Mucosa of rectum (tissue), 2 donors: ENCODE results near the gene ABHD17A.

Source experiments
- H3K27ac ChIP-seq, 2 donors: one replicate each; pipeline ENCODE4 v1.7.0; 2013; ENCODE audit warnings: inconsistent platforms in 2 of 2, low read depth in 2 of 2, low read length in 2 of 2
- H3K27me3 ChIP-seq, 2 donors: one replicate each; pipeline ENCODE4 v1.7.0; 2013; ENCODE audit warnings: low read length in 2 of 2; ENCODE audit not compliant: control insufficient read depth in 2 of 2, insufficient read depth in 2 of 2
- H3K36me3 ChIP-seq, 2 donors: one replicate each; pipeline ENCODE4 v1.7.0; 2013; ENCODE audit warnings: low read length in 2 of 2; ENCODE audit not compliant: control insufficient read depth in 2 of 2, insufficient read depth in 2 of 2
- H3K4me1 ChIP-seq, 2 donors: one replicate each; pipeline ENCODE4 v1.7.0; 2013; ENCODE audit warnings: low read length in 2 of 2, mild to moderate bottlenecking in 1 of 2; ENCODE audit not compliant: control insufficient read depth in 2 of 2, insufficient read depth in 2 of 2
- H3K4me3 ChIP-seq, 2 donors: one replicate each; pipeline ENCODE4 v1.7.0; 2013; ENCODE audit warnings: low read length in 2 of 2
- H3K9ac ChIP-seq, 2 donors: one replicate each; pipeline ENCODE4 v1.7.0; 2013; ENCODE audit warnings: low read length in 2 of 2, low read depth in 1 of 2, mild to moderate bottlenecking in 1 of 2
- H3K9me3 ChIP-seq, 2 donors: one replicate each; pipeline ENCODE4 v1.7.0; 2013; ENCODE audit warnings: low read length in 2 of 2; ENCODE audit not compliant: control insufficient read depth in 2 of 2
- donor health status: healthy.
- donor health status: Normal muscosa, but diverticular disease.

ABHD17A gene

DNA sequence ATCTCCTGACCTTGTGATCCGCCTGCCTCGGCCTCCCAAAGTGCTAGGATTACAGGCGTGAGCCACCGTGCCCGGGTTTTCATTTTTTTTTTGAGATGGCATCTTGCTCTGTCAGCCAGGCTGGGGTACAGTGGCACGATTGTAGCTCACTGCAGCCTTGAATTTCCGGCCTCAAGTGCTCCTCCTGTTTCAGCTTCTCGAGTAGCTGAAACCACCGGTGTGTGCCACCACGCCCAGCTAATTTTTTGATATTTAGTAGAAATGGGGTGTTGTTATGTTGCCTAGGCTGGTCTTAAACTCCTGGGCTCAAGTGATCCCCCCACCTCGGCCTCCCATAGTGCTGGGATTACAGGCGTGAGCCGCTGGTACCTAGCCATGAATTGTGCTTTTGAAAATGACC is 25.8 kb upstream of the ABHD17A start:
- no peak overlapping the region for H3K9ac ChIP-seq
- peaks cover 8 to 19% of the 10 kb centered on the region in 2 donors for H3K36me3 ChIP-seq
- H3K4me1 ChIP-seq: peaks cover 26 to 29% of the 10 kb centered on the region in 2 donors
- no peaks in the 10 kb centered on the region for H3K9me3 ChIP-seq
- H3K4me3 ChIP-seq: no peak overlapping the region
- no peaks in the 10 kb centered on the region for H3K27me3 ChIP-seq
- H3K27ac ChIP-seq: no peak overlapping the region

DNA sequence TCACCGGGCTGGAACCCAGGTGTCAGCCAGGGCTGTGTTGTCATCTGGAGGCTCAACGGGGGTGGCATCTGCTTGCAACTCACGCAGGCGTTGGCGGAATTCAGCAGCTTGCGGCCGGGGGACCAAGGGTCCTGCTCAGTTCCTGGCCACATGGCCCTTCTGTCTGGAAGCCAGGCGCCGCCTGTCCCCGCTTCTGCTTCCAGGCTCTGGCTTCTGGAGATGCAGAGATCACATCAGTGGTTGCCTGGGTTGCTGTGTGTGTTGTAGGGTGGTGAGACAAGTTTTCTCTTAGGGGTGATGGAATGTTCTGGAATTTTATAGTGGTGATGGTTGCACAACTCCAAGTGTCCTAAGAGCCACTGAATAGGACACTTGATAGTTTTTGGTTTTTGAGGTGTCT is 24.9 kb upstream of the ABHD17A start:
- Histone ChIP-seq H3K9me3 (no peaks in the 10 kb centered on the region), H3K27ac (no peak overlapping the region), H3K4me3 (no peak overlapping the region), H3K27me3 (no peaks in the 10 kb centered on the region), H3K9ac (no peak overlapping the region), H3K4me1 (peaks cover 32 to 35% of the 10 kb centered on the region in 2 donors), H3K36me3 (peaks cover 6 to 19% of the 10 kb centered on the region in 2 donors)

DNA sequence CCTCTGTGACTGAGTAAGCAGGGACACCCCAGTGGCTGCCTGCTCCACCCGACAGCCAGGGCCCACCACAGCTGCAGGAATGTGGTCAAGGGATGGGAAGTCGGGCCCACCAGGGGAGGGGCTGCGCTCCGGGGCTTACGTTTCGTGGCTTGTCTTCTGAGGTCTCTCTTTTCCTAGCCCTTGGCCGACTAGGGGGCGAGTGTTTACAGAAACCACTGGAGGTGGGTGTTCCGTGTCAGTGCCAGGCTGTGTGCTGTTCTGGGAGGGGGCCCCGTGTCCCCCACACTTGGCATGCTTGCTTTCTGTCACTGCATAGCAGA is 24.4 kb upstream of the ABHD17A start:
- H3K27ac ChIP-seq: no peak overlapping the region
- H3K4me3 ChIP-seq: peak overlapping the region in 1 of 2 donors; percentile 56
- peaks cover 34 to 37% of the 10 kb centered on the region in 2 donors for H3K4me1 ChIP-seq
- no peaks in the 10 kb centered on the region for H3K9me3 ChIP-seq
- H3K36me3 ChIP-seq: peaks cover 5 to 17% of the 10 kb centered on the region in 2 donors
- H3K9ac ChIP-seq: peak overlapping the region in 1 of 2 donors; percentile 8
- no peaks in the 10 kb centered on the region for H3K27me3 ChIP-seq

DNA sequence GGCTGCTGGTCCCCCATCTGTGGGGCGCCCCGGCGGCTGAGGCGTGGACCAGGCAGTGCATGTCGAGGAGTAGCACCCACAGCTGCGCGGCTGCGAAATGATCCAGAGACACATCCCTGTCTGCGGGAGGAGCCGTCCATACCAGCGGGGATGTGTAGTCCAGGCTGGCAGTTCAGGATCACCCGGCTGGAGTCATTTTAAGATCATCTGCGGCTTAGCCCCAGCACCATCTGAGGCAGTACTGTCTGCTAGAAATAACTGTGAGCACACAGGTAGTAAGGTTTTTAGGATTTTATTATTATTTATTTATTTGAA is 23.0 kb upstream of the ABHD17A start:
- Histone ChIP-seq H3K4me3 (peak overlapping the region; percentile 64 to 68), H3K9me3 (no peaks in the 10 kb centered on the region), H3K36me3 (peaks cover 2 to 9% of the 10 kb centered on the region in 2 donors), H3K27ac (peak overlapping the region; percentile 94 to 98), H3K27me3 (no peaks in the 10 kb centered on the region), H3K4me1 (peaks cover 39 to 42% of the 10 kb centered on the region in 2 donors), H3K9ac (peak overlapping the region; percentile 65 to 87)

DNA sequence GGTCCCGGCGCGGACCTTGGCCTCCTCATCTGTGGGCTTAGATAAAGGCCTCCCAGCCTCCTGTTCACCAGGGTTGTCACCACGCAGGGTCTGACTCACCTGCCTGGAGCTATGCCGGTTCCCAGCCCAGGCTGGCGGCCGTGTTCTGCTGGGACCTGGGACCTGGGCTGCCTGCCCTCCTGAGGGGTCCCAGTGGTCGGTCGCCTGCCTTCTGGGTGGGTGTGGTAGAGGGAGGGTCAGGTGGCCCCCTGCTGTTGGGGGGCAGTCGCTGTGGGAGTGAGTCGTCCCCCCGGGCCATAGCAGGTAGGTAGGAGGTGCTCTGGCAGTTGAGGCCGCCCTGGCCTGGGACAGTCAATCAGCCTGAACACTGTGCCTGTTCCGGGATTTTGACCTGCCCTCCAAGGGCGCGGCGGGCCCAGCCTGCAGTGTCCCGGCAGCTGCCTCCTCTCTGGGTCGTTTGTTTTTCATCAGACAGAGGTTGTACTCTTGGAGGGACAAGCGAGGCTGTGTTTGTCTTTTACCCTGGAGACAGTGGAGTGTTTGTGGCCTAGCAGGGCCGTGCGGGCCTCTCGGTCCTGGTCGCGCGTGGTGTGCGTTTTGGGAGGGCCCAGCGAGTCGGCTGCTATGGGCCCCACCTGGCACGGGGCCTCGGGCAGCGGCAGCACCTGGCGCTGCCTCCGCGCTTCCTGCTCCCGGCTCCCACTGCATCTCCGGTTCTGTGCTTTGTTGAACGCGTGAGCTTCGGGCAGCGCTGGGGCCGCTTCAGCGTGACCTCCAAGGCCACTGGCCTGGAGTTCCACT is 22.5 kb upstream of the ABHD17A start:
- Histone ChIP-seq H3K9me3 (no peaks in the 10 kb centered on the region), H3K4me3 (peak overlapping the region; percentile 64 to 68), H3K27ac (peak overlapping the region; percentile 94 to 98), H3K36me3 (peaks cover under 1 to 4% of the 10 kb centered on the region in 2 donors), H3K27me3 (no peaks in the 10 kb centered on the region), H3K4me1 (peaks cover 41 to 45% of the 10 kb centered on the region in 2 donors), H3K9ac (peak overlapping the region; percentile 65 to 87)

DNA sequence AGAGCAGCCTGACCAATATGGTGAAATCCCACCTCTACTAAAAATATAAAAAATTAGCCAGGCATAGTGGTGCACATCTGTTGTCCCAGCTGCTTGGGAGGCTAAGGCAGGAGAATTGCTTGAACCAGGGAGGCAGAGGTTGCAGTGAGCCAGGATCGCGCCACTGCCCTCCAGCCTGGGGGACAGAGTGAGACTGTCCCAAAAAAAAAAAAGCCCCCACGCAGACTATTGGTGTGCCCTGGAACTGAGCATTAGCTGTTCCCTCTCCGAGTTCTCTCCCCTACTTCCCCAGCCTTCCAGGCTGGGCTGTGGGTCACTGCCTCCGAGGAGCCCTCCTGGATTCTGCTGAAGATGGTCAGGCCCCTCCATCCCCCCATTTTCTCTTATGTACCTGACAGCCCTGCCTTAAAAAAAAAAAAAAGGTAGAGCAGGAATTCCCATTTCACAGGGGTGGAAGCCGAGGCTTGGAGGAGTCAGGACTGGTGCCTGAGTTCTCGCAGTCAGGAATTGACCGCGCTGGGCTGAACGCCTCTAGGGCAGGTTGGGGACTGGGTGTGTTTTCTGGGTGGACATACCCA is 21.8 kb upstream of the ABHD17A start:
- no peaks in the 10 kb centered on the region for H3K9me3 ChIP-seq
- H3K4me3 ChIP-seq: peak overlapping the region; percentile 64 to 68
- H3K36me3 ChIP-seq: no peaks in the 10 kb centered on the region
- H3K4me1 ChIP-seq: peaks cover 41 to 43% of the 10 kb centered on the region in 2 donors
- H3K27ac ChIP-seq: peak overlapping the region; percentile 94 to 98
- H3K9ac ChIP-seq: peak overlapping the region; percentile 65 to 87
- H3K27me3 ChIP-seq: no peaks in the 10 kb centered on the region

DNA sequence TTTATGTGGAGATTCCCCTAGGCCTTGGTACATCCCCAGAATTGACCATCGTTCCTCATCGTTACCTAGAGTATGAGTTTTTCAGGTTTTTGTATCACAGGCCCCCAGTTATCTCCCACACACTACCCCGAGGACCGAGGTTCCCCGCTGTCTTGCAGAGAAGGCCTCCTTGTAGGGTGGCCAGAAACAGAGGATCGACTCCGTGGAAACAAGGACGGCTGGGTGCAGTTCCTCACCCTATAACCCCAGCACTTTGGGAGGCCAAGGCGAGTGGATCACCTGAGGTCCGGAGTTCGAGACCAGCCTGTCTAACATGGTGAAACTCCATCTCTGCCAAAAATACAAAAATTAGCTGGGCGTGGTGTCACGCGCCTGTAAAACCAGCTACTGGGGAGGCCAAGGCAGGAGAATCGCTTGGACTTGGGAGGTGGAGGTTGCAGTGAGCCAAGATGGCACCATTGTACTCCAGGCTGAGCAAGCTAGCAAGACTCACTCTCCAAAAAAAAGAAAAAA is 20.6 kb upstream of the ABHD17A start:
- H3K9me3 ChIP-seq: no peaks in the 10 kb centered on the region
- peak overlapping the region; percentile 74 to 77 for H3K9ac ChIP-seq
- H3K36me3 ChIP-seq: no peaks in the 10 kb centered on the region
- peaks cover 39 to 42% of the 10 kb centered on the region in 2 donors for H3K4me1 ChIP-seq
- peak overlapping the region; percentile 90 to 93 for H3K4me3 ChIP-seq
- peak overlapping the region; percentile 86 to 87 for H3K27ac ChIP-seq
- H3K27me3 ChIP-seq: no peaks in the 10 kb centered on the region

DNA sequence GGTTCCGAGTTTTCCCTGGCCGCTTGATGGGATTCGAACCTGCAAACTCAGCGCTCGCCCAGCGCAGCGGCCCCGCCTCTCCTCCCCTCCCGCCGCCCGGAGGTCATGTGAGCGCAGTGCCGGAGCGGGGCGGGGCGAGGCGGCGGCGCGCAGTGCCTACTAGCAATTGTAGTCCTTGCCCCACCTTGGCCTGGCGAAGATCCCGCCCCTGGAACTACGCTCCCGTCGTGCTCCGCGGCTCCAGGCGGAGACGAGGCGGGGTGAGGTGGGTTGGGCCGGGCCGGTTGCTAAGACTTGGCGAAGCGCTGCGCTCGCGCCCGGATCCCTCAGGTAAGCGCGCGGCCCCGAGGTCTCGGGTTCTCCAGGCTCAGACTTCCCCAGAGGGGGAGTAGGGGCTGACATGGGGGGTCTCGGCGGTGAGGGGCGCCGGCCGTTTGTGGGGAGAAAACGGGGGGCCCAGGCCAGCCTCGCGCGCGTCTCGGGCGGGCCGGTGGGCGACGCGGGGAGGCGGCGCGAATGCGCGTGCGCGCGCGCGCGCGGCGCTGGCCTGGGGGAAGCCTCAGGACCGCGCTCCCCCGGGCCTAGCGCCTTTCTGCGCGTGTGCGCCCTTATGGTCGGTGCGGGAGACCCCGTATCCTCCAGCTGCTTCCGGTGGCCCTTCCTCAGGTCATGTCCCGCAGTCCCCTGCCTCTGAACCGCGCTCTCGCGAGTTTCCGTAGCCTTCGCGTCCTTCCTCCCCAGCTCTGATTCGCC is 20.0 kb upstream of the ABHD17A start, which contains the start of the genes ADAT3 and SCAMP4:
Gene ADAT3 (plus strand): TSS at position 290 of the 753 bp plus-strand sequence. CDS start 6,649 bp downstream, outside the sequence.
Gene SCAMP4 (plus strand): TSS at position 290 of the 753 bp plus-strand sequence. CDS start 9,621 bp downstream, outside the sequence.
- H3K9ac ChIP-seq: peak within 1 kb of the TSS; percentile 74 to 77
- no peaks in the 10 kb centered on the region for H3K9me3 ChIP-seq
- peak within 1 kb of the TSS; percentile 86 to 87 for H3K27ac ChIP-seq
- H3K4me1 ChIP-seq: peaks cover 39 to 42% of the 10 kb centered on the region in 2 donors
- H3K4me3 ChIP-seq: peak within 1 kb of the TSS; percentile 90 to 93
- no peaks in the 10 kb centered on the region for H3K27me3 ChIP-seq
- H3K36me3 ChIP-seq: no peaks in the 10 kb centered on the region

DNA sequence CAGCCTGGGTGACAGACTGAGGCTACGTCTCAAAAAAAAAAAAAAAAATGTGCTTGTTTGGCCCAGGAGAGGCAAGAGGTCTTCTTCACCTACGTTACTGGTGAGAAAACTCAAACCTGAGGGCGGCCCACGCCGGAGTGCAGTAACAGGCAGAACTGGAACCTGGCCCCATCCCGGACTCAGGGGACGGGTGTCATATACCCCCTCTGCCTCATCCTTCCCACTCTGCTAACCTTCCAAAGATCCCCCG is 19.5 kb upstream of the ABHD17A start:
- peak overlapping the region in 1 of 2 donors; percentile 38 for H3K9ac ChIP-seq
- H3K27me3 ChIP-seq: no peaks in the 10 kb centered on the region
- H3K4me1 ChIP-seq: peaks cover 37 to 42% of the 10 kb centered on the region in 2 donors
- no peaks in the 10 kb centered on the region for H3K36me3 ChIP-seq
- H3K4me3 ChIP-seq: peak overlapping the region in 1 of 2 donors; percentile 45
- peak overlapping the region in 1 of 2 donors; percentile 87 for H3K27ac ChIP-seq
- no peaks in the 10 kb centered on the region for H3K9me3 ChIP-seq

DNA sequence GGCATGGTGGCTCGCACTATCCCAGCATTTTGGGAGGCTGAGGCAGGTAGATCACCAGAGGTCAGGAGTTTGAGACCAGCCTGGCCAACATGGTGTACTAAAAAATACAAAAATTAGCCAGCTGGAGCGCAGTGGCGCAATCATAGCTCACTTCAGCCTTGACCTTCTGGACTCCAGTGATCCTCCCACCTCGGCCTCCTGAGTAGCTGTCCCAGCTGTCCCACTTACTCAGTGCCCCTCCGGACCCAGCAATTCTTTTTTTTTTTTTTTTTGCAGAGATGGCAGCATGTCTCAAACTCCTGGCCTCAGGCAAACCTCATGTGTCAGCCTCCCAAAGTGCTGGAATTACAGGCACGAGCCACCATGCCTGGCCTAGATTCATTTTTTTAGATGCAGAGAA is 17.6 kb upstream of the ABHD17A start:
- Histone ChIP-seq H3K36me3 (no peaks in the 10 kb centered on the region), H3K4me3 (no peak overlapping the region), H3K4me1 (peaks cover 24 to 30% of the 10 kb centered on the region in 2 donors), H3K27me3 (no peaks in the 10 kb centered on the region), H3K9ac (no peak overlapping the region), H3K27ac (peak overlapping the region in 1 of 2 donors; percentile 16), H3K9me3 (no peaks in the 10 kb centered on the region)
